Activated CD8-positive, alpha-beta T cell treated with anti-CD3 and anti-CD28 coated beads for 36 hours (primary cell): Measurements from ENCODE around the gene BANP. TPM values are rescaled to one million over a fixed set of nuclear protein-coding genes. Genes with fewer than 3 reads are reported as not detected.
"Not testable (repeated sequence)": the region's sequence is repeated elsewhere in the genome, so short reads cannot be mapped to it uniquely, and the experiment has no call there.

Experiments
- ATAC-seq: fragments of 200-7000 bp; cut with Tn5 transposase; one replicate; pipeline ENCODE4 v1.10.0; 2021; ENCODE audit warnings: mild to moderate bottlenecking, moderate library complexity
- CTCF ChIA-PET: fragments of 350-600 bp; sonication (Branson Sonifier 250); formaldehyde crosslinking; loops from one replicate; lab custom pipeline; 2021; ENCODE audit warnings: antibody characterized with exemption; lab: Charles Lee
- POLR2A ChIA-PET: fragments of 350-600 bp; sonication (Branson Sonifier 250); formaldehyde crosslinking; loops from one replicate; lab custom pipeline; 2021; ENCODE audit warnings: antibody characterized with exemption; lab: Charles Lee
- DNase-seq: peaks from one replicate; pipeline ENCODE4 v3.0.0-alpha.2; 2020
- H3K27ac Mint-ChIP-seq: one replicate; pipeline ENCODE4 v1.8.0; 2021; ENCODE audit warnings: mild to moderate bottlenecking, mixed read lengths
- H3K27me3 Mint-ChIP-seq: one replicate; pipeline ENCODE4 v1.8.0; 2021; ENCODE audit warnings: mixed read lengths
- H3K36me3 Mint-ChIP-seq: one replicate; pipeline ENCODE4 v1.8.0; 2021; ENCODE audit warnings: low read depth, mixed read lengths
- H3K4me1 Mint-ChIP-seq: one replicate; pipeline ENCODE4 v1.8.0; 2021; ENCODE audit warnings: low read depth, mixed read lengths
- H3K4me3 Mint-ChIP-seq: one replicate; pipeline ENCODE4 v1.8.0; 2021; ENCODE audit warnings: mild to moderate bottlenecking, moderate library complexity, mixed read lengths
- H3K9me3 Mint-ChIP-seq: one replicate; pipeline ENCODE4 v1.8.0; 2021; ENCODE audit warnings: mixed read lengths
- intact Hi-C: fragments of 100-400 bp; cut with micrococcal nuclease; formaldehyde crosslinking; loops from one replicate; pipeline ENCODE4 v1.10.0; 2022
- total RNA-seq, 2 experiments: library from RNA; stranded (reverse); gene quantifications; one replicate each; pipeline ENCODE4 v1.2.3, GENCODE V29; 2021

Gene BANP
- total RNA-seq, 2 experiments from 2014 or later: 32.1 to 36.1 TPM

GRCh38 chr16:88090377-88091175 is 139.3 kb downstream of the BANP start:
- H3K27ac Mint-ChIP-seq, POLR2A ChIA-PET, DNase-seq, H3K27me3 Mint-ChIP-seq, intact Hi-C loops, H3K9me3 Mint-ChIP-seq, H3K36me3 Mint-ChIP-seq, ATAC-seq, H3K4me3 Mint-ChIP-seq, H3K4me1 Mint-ChIP-seq, CTCF ChIA-PET: not testable (repeated sequence)

GRCh38 chr16:88091221-88091971 is 140.2 kb downstream of the BANP start:
- intact Hi-C loops, DNase-seq, H3K36me3 Mint-ChIP-seq, CTCF ChIA-PET, H3K4me3 Mint-ChIP-seq, H3K27ac Mint-ChIP-seq, ATAC-seq, H3K9me3 Mint-ChIP-seq, POLR2A ChIA-PET, H3K27me3 Mint-ChIP-seq, H3K4me1 Mint-ChIP-seq: not testable (repeated sequence)

- H3K9me3 Mint-ChIP-seq, ATAC-seq, H3K27ac Mint-ChIP-seq, H3K27me3 Mint-ChIP-seq, H3K4me3 Mint-ChIP-seq, H3K36me3 Mint-ChIP-seq, H3K4me1 Mint-ChIP-seq, CTCF ChIA-PET, POLR2A ChIA-PET, intact Hi-C loops: not testable (repeated sequence)
- peak; percentile 18 for DNase-seq
Observed at GRCh38 chr16:88091972-88092302, 140.7 kb downstream of the BANP start.

- H3K9me3 Mint-ChIP-seq: peaks cover 14% of the 10 kb centered on the region
- ATAC-seq, POLR2A ChIA-PET, H3K36me3 Mint-ChIP-seq, H3K4me3 Mint-ChIP-seq, DNase-seq, CTCF ChIA-PET, H3K27me3 Mint-ChIP-seq, intact Hi-C loops, H3K4me1 Mint-ChIP-seq, H3K27ac Mint-ChIP-seq: not testable (repeated sequence)
Observed at GRCh38 chr16:88092791-88093555, 141.7 kb downstream of the BANP start.

- H3K27me3 Mint-ChIP-seq, DNase-seq, H3K4me1 Mint-ChIP-seq, H3K4me3 Mint-ChIP-seq, ATAC-seq, intact Hi-C loops, POLR2A ChIA-PET, H3K27ac Mint-ChIP-seq, H3K36me3 Mint-ChIP-seq, CTCF ChIA-PET: not testable (repeated sequence)
- peaks cover 14% of the 10 kb centered on the region for H3K9me3 Mint-ChIP-seq
Observed at GRCh38 chr16:88093556-88094252, 142.5 kb downstream of the BANP start.

- ATAC-seq, intact Hi-C loops, H3K4me3 Mint-ChIP-seq, POLR2A ChIA-PET, DNase-seq, CTCF ChIA-PET, H3K27ac Mint-ChIP-seq, H3K27me3 Mint-ChIP-seq, H3K36me3 Mint-ChIP-seq, H3K4me1 Mint-ChIP-seq: not testable (repeated sequence)
- H3K9me3 Mint-ChIP-seq: peaks cover 14% of the 10 kb centered on the region
Observed at GRCh38 chr16:88094253-88094575, 143.0 kb downstream of the BANP start.

- CTCF ChIA-PET, H3K4me3 Mint-ChIP-seq, intact Hi-C loops, H3K4me1 Mint-ChIP-seq, POLR2A ChIA-PET, ATAC-seq, H3K27me3 Mint-ChIP-seq, DNase-seq, H3K27ac Mint-ChIP-seq, H3K36me3 Mint-ChIP-seq: not testable (repeated sequence)
- H3K9me3 Mint-ChIP-seq: peaks cover 14% of the 10 kb centered on the region
Observed at GRCh38 chr16:88094900-88095299, 143.7 kb downstream of the BANP start.

- ATAC-seq: not testable (repeated sequence)
Observed at GRCh38 chr16:88096659-88097058, 145.4 kb downstream of the BANP start.

GRCh38 chr16:88098731-88099562 is 147.7 kb downstream of the BANP start:
- DNase-seq, CTCF ChIA-PET, ATAC-seq, H3K27me3 Mint-ChIP-seq, POLR2A ChIA-PET, H3K27ac Mint-ChIP-seq, intact Hi-C loops, H3K4me3 Mint-ChIP-seq, H3K4me1 Mint-ChIP-seq, H3K36me3 Mint-ChIP-seq: not testable (repeated sequence)
- peaks cover 14% of the 10 kb centered on the region for H3K9me3 Mint-ChIP-seq

More at GRCh38 chr16:88096659-88097058, 145.4 kb downstream of the BANP start:
- H3K4me1 Mint-ChIP-seq, H3K27ac Mint-ChIP-seq, H3K36me3 Mint-ChIP-seq, POLR2A ChIA-PET, CTCF ChIA-PET, intact Hi-C loops, H3K27me3 Mint-ChIP-seq, H3K4me3 Mint-ChIP-seq, DNase-seq: not testable (repeated sequence)
- peaks cover 14% of the 10 kb centered on the region for H3K9me3 Mint-ChIP-seq
